Neuronal stem cell (in vitro differentiated cells): ENCODE measurements around the gene MIR17HG.

Experiments used
- DNase-seq: peaks from one replicate; pipeline ENCODE4 v3.0.0-alpha.2; 2013; ENCODE audit warnings: low spot score
- H2AFZ ChIP-seq: one replicate; pipeline ENCODE4 v1.6.1; 2013; ENCODE audit warnings: mild to moderate bottlenecking, low read length, inconsistent platforms
- H2AK5ac ChIP-seq: 2 replicates; pipeline ENCODE4 v1.6.1; 2013; ENCODE audit warnings: low read depth, mild to moderate bottlenecking, inconsistent platforms, low read length, moderate library complexity, mixed read lengths
- H2BK120ac ChIP-seq: 2 replicates; pipeline ENCODE4 v1.6.1; 2013; ENCODE audit warnings: low read depth, mild to moderate bottlenecking, inconsistent platforms, low read length, moderate library complexity, mixed read lengths
- H2BK12ac ChIP-seq: one replicate; pipeline ENCODE4 v1.6.1; 2013; ENCODE audit warnings: low read length, inconsistent platforms
- H2BK15ac ChIP-seq: 2 replicates; pipeline ENCODE4 v1.6.1; 2013; ENCODE audit warnings: mild to moderate bottlenecking, low read length, inconsistent platforms, mixed read lengths
- H2BK5ac ChIP-seq: one replicate; pipeline ENCODE4 v1.6.1; 2013; ENCODE audit warnings: inconsistent platforms, mild to moderate bottlenecking, low read length, moderate library complexity
- H3K14ac ChIP-seq: one replicate; pipeline ENCODE4 v1.6.1; 2013; ENCODE audit warnings: low read length, inconsistent platforms
- H3K18ac ChIP-seq: 2 replicates; pipeline ENCODE4 v1.6.1; 2013; ENCODE audit warnings: low read length, inconsistent platforms
- H3K23ac ChIP-seq: 2 replicates; pipeline ENCODE4 v1.6.1; 2013; ENCODE audit warnings: low read depth, mild to moderate bottlenecking, mixed read lengths, low read length, inconsistent platforms; ENCODE audit not compliant: poor library complexity
- H3K27ac ChIP-seq: replicated peaks from 3 replicates; pipeline ENCODE4 v1.5.1; 2013; ENCODE audit warnings: low read length, inconsistent platforms
- H3K27me3 ChIP-seq, 3 experiments: 2 replicates each; pipeline ENCODE4 v1.6.1; 2013; ENCODE audit warnings: low read length in 3 of 3, mild to moderate bottlenecking in 2 of 3, inconsistent platforms in 1 of 3, low read depth in 1 of 3, mixed read lengths in 1 of 3, moderate library complexity in 1 of 3; ENCODE audit not compliant: control insufficient read depth in 3 of 3, insufficient read depth in 3 of 3
- H3K36me3 ChIP-seq, 2 donors: replicated peaks in 1 of 2; 2 replicates each; pipeline ENCODE4 v1.6.1; 2013; ENCODE audit warnings: low read length in 2 of 2; ENCODE audit not compliant: control insufficient read depth in 2 of 2, insufficient read depth in 2 of 2
- H3K4ac ChIP-seq: 2 replicates; pipeline ENCODE4 v1.6.1; 2013; ENCODE audit warnings: inconsistent platforms, mild to moderate bottlenecking, low read length, moderate library complexity
- H3K4me1 ChIP-seq, 2 donors: 1 replicate in 1 of 2; 2 replicates in 1 of 2; pipeline ENCODE4 v1.6.1; 2013; ENCODE audit warnings: low read length in 2 of 2, low read depth in 1 of 2; ENCODE audit not compliant: control insufficient read depth in 2 of 2, insufficient read depth in 1 of 2
- H3K4me2 ChIP-seq: one replicate; pipeline ENCODE4 v1.6.1; 2013; ENCODE audit warnings: mild to moderate bottlenecking, low read length, inconsistent platforms; ENCODE audit not compliant: insufficient read depth, poor library complexity, severe bottlenecking
- H3K4me3 ChIP-seq, 2 donors: 2 replicates each; pipeline ENCODE4 v1.5.1; 2013; ENCODE audit warnings: low read length in 2 of 2, mild to moderate bottlenecking in 2 of 2, inconsistent platforms in 1 of 2, moderate library complexity in 1 of 2
- H3K79me1 ChIP-seq: one replicate; pipeline ENCODE4 v1.6.1; 2013; ENCODE audit warnings: low read depth, mild to moderate bottlenecking, inconsistent platforms, low read length, moderate library complexity
- H3K9ac ChIP-seq: one replicate; pipeline ENCODE4 v1.6.1; 2013; ENCODE audit warnings: mild to moderate bottlenecking, low read depth, low read length, inconsistent platforms; ENCODE audit not compliant: poor library complexity
- H3K9me3 ChIP-seq, 2 donors: replicated peaks in 1 of 2; 2 replicates each; pipeline versions ENCODE3 to v1.6.1; 2013; ENCODE audit warnings: low read length in 2 of 2, mild to moderate bottlenecking in 2 of 2, inconsistent platforms in 1 of 2, low read depth in 1 of 2, mixed read lengths in 1 of 2, moderate library complexity in 1 of 2; ENCODE audit not compliant: control insufficient read depth in 2 of 2, insufficient read depth in 1 of 2
- H4K8ac ChIP-seq: one replicate; pipeline ENCODE4 v1.6.1; 2013; ENCODE audit warnings: low read depth, mild to moderate bottlenecking, inconsistent platforms, low read length, moderate library complexity
- H4K91ac ChIP-seq: one replicate; pipeline ENCODE4 v1.6.1; 2013; ENCODE audit warnings: low read length, low read depth, mild to moderate bottlenecking, inconsistent platforms; ENCODE audit not compliant: poor library complexity
- WGBS, 2 donors: extraction: QIAGEN DNeasy Blood & Tissue Kit; methylation state at CpG; one replicate each; pipeline ENCODE4 v1.1.7; 2013; ENCODE audit warnings: missing lambda C conversion rate in 2 of 2, mixed read lengths in 1 of 2; ENCODE audit not compliant: insufficient read length in 2 of 2, insufficient replicate concordance in 1 of 2; ENCODE audit errors: extremely low coverage in 2 of 2; 5-methylcytosine and 5-hydroxymethylcytosine counted together

Gene MIR17HG

GRCh38 chr13:91347996-91348905, 764 bp downstream of the MIR17HG start:
- Histone ChIP-seq H4K91ac (peak overlapping the region; percentile 97), H2AFZ (peak overlapping the region; percentile 97), H3K4ac (peak overlapping the region; percentile 76), H3K18ac (peak overlapping the region; percentile 99), H3K27me3 (peaks cover 0 to 4% (median 0%) of the 10 kb centered on the region in 3 experiments), H2BK5ac (peak overlapping the region; percentile 90), H3K4me1 (peaks cover 8 to 25% of the 10 kb centered on the region in 2 donors), H3K9ac (peak overlapping the region; percentile 98), H3K4me2 (peak overlapping the region; percentile 25), H2BK15ac (no peak overlapping the region), H3K23ac (peak overlapping the region; percentile 100), H3K4me3 (peak overlapping the region; percentile 88 to 100), H2AK5ac (peak overlapping the region; percentile 98), H3K27ac (peak overlapping the region; percentile 96), H4K8ac (no peak overlapping the region), H2BK120ac (peak overlapping the region; percentile 98), H3K79me1 (no peaks in the 10 kb centered on the region), H3K36me3 (peaks cover 11 to 42% of the 10 kb centered on the region in 2 donors), H3K9me3 (no peaks in the 10 kb centered on the region), H2BK12ac (no peak overlapping the region), H3K14ac (peak overlapping the region; percentile 38)
- peak; percentile 18 for DNase-seq
- WGBS, 2 donors: no CpG with 5 or more reads among the region's 141 CpGs

- DNase-seq: peak; percentile 89
- H3K18ac ChIP-seq: peak overlapping the region; percentile 52
- peaks cover 0 to 4% (median 0%) of the 10 kb centered on the region in 3 experiments for H3K27me3 ChIP-seq
- H3K36me3 ChIP-seq: peaks cover 14 to 50% of the 10 kb centered on the region in 2 donors
- H3K9ac ChIP-seq: peak overlapping the region; percentile 24
- H3K9me3 ChIP-seq: no peaks in the 10 kb centered on the region
- no peak overlapping the region for H2BK120ac ChIP-seq
- peak overlapping the region; percentile 43 for H3K4me2 ChIP-seq
- no peak overlapping the region for H2AK5ac ChIP-seq
- H2BK15ac ChIP-seq: no peak overlapping the region
- H3K4me3 ChIP-seq: peak overlapping the region; percentile 88 to 100
- H3K4ac ChIP-seq: no peak overlapping the region
- H3K23ac ChIP-seq: peak overlapping the region; percentile 50
- H4K91ac ChIP-seq: no peak overlapping the region
- H4K8ac ChIP-seq: no peak overlapping the region
- peak overlapping the region; percentile 60 for H2AFZ ChIP-seq
- WGBS, 2 donors: no CpG with 5 or more reads among the region's 46 CpGs
- H3K14ac ChIP-seq: no peak overlapping the region
- peaks cover 8 to 25% of the 10 kb centered on the region in 2 donors for H3K4me1 ChIP-seq
- H2BK5ac ChIP-seq: no peak overlapping the region
- H3K27ac ChIP-seq: peak overlapping the region; percentile 96
- no peak overlapping the region for H2BK12ac ChIP-seq
- no peaks in the 10 kb centered on the region for H3K79me1 ChIP-seq
Observed at GRCh38 chr13:91348906-91349435, 1.5 kb downstream of the MIR17HG start.

GRCh38 chr13:91349992-91350911, 2.8 kb downstream of the MIR17HG start:
- no peak for DNase-seq
- Histone ChIP-seq H3K9me3 (no peaks in the 10 kb centered on the region), H2BK5ac (no peak overlapping the region)

More at GRCh38 chr13:91349992-91350911, 2.8 kb downstream of the MIR17HG start:
- Histone ChIP-seq H2AFZ (no peak overlapping the region), H2AK5ac (no peak overlapping the region), H3K23ac (no peak overlapping the region), H2BK120ac (no peak overlapping the region), H3K27me3 (peaks cover 0 to 4% (median 0%) of the 10 kb centered on the region in 3 experiments), H3K4me3 (peak overlapping the region in 1 of 2 donors; percentile 88), H3K4me2 (peak overlapping the region; percentile 57), H2BK12ac (no peak overlapping the region), H3K36me3 (peaks cover 15 to 62% of the 10 kb centered on the region in 2 donors), H3K18ac (no peak overlapping the region), H3K27ac (no peak overlapping the region), H4K91ac (no peak overlapping the region), H3K79me1 (no peaks in the 10 kb centered on the region), H2BK15ac (no peak overlapping the region), H3K14ac (no peak overlapping the region), H3K4ac (no peak overlapping the region), H4K8ac (no peak overlapping the region), H3K4me1 (peaks cover 8 to 25% of the 10 kb centered on the region in 2 donors), H3K9ac (no peak overlapping the region)
- WGBS, 2 donors: no CpG with 5 or more reads among the region's 5 CpGs
